HUES48 (cell line): ENCODE results near the gene VIPR1.

Source experiments
- H3K27ac ChIP-seq: one replicate; pipeline ENCODE4 v1.7.0; 2013; ENCODE audit warnings: low read depth, low read length, inconsistent platforms
- H3K27me3 ChIP-seq: 2 replicates; pipeline ENCODE4 v1.6.1; 2013; ENCODE audit warnings: mild to moderate bottlenecking, low read length; ENCODE audit not compliant: control insufficient read depth, insufficient read depth
- H3K36me3 ChIP-seq: 2 replicates; pipeline ENCODE4 v1.6.1; 2013; ENCODE audit warnings: low read length; ENCODE audit not compliant: control insufficient read depth, insufficient read depth
- H3K4me1 ChIP-seq: 2 replicates; pipeline ENCODE4 v1.6.1; 2013; ENCODE audit warnings: mild to moderate bottlenecking, low read length; ENCODE audit not compliant: control insufficient read depth, insufficient read depth
- H3K4me3 ChIP-seq: 2 replicates; pipeline ENCODE4 v1.5.1; 2013; ENCODE audit warnings: mild to moderate bottlenecking, low read depth, low read length
- H3K9ac ChIP-seq: 2 replicates; pipeline ENCODE4 v1.6.1; 2013; ENCODE audit warnings: mild to moderate bottlenecking, low read depth, low read length, moderate library complexity
- H3K9me3 ChIP-seq: 2 replicates; pipeline ENCODE4 v1.6.1; 2013; ENCODE audit warnings: low read length; ENCODE audit not compliant: control insufficient read depth, insufficient read depth

The VIPR1 gene

GRCh38 chr3:42495393-42495792 is 7.0 kb upstream of the VIPR1 start:
- Histone ChIP-seq H3K36me3 (no peaks in the 10 kb centered on the region), H3K9me3 (no peaks in the 10 kb centered on the region), H3K4me1 (peaks cover 22% of the 10 kb centered on the region), H3K9ac (no peak overlapping the region), H3K4me3 (no peak overlapping the region), H3K27me3 (peaks cover 26% of the 10 kb centered on the region), H3K27ac (no peak overlapping the region)

DNA sequence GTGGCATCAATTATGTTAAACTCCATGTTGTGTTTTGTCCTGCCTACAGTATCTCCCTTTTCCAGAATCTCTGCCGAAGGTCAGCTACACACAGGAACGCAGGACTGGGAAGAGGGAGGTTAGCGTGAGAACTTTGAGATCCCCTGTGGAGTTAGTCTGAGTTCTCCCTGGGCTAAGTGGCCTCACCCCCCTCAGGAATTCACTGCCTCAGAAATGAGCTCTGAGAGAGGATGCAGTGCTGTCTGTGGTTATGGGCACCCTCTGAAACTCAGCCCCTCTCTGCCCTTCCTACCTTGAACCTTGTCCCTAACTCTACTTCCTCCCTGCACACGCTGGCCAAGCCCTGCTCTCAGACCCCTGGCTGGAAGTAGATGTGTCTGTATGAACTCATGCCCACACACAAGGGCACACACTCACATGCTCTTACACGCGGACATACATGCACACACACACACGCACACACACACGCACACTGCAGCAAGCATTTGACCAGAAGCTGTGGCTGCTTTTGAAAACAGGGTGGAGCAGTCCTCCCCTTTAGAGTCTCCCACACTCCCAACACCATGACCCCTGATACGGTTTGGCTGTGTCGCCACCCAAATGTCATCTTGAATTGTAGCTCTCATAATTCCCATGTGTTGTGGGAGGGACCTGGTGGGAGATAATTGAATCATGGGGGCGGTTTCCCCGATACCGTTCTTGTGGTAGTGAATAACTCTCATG is 5.3 kb upstream of the VIPR1 start:
- H3K4me3 ChIP-seq: peak overlapping the region; percentile 25; the same call in 1 of the 2 replicates
- H3K36me3 ChIP-seq: no peaks in the 10 kb centered on the region
- peaks cover 44% of the 10 kb centered on the region for H3K27me3 ChIP-seq
- no peak overlapping the region; the same call in 1 of the 2 replicates for H3K9ac ChIP-seq
- peak overlapping the region; percentile 70 for H3K27ac ChIP-seq
- H3K4me1 ChIP-seq: peaks cover 15% of the 10 kb centered on the region
- H3K9me3 ChIP-seq: no peaks in the 10 kb centered on the region

GRCh38 chr3:42498034-42498433 is 4.4 kb upstream of the VIPR1 start:
- Histone ChIP-seq H3K9me3 (no peaks in the 10 kb centered on the region), H3K27me3 (peaks cover 47% of the 10 kb centered on the region), H3K36me3 (no peaks in the 10 kb centered on the region), H3K9ac (no peak overlapping the region), H3K4me3 (no peak overlapping the region), H3K4me1 (peaks cover 15% of the 10 kb centered on the region), H3K27ac (no peak overlapping the region)

DNA sequence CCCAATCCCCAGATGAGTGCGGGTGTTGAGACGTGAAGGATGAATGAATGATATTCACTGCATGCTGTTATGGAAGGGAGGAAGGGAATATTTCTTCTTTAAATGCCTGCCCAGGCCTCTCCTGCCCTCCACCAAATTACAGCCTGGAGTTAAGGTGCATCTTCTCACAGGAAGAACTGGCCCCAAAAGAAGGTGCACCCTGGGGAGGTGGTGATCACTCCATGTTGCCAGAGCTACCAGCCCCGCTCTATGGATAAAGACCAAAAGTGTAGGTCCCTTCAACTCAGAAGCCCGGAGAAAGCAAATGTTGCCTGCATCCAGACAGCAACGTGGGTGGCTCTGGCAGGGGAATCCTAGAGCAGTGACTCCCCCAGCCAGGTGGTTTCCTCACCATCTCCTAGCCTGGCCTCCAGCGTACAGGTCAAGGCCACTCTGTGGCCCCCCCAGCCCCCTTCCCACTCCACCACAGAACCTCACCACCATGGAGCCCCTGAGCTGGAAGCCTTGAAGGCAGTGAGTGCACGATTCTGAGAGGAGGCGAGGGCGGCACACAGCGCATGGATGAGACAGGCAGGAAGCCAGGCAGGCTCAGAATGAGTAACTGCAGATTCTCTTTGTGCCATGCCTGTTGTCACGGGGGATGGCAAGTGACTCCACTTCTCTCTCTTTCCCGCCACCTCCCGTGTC is 3.5 kb upstream of the VIPR1 start:
- Histone ChIP-seq H3K4me3 (no peak overlapping the region), H3K9ac (no peak overlapping the region), H3K36me3 (no peaks in the 10 kb centered on the region), H3K9me3 (no peaks in the 10 kb centered on the region), H3K4me1 (peaks cover 15% of the 10 kb centered on the region), H3K27me3 (peaks cover 55% of the 10 kb centered on the region), H3K27ac (no peak overlapping the region)

- H3K4me1 ChIP-seq: peaks cover 15% of the 10 kb centered on the region
- no peak overlapping the region for H3K4me3 ChIP-seq
- H3K36me3 ChIP-seq: no peaks in the 10 kb centered on the region
- no peak overlapping the region for H3K9ac ChIP-seq
- H3K27me3 ChIP-seq: peaks cover 55% of the 10 kb centered on the region
- no peaks in the 10 kb centered on the region for H3K9me3 ChIP-seq
- H3K27ac ChIP-seq: no peak overlapping the region
Measured at GRCh38 chr3:42499478-42499871, 3.0 kb upstream of the VIPR1 start.

GRCh38 chr3:42500091-42500490 is 2.4 kb upstream of the VIPR1 start:
- Histone ChIP-seq H3K9me3 (no peaks in the 10 kb centered on the region), H3K27ac (no peak overlapping the region), H3K4me3 (no peak overlapping the region), H3K36me3 (no peaks in the 10 kb centered on the region), H3K4me1 (peaks cover 15% of the 10 kb centered on the region), H3K9ac (no peak overlapping the region), H3K27me3 (peaks cover 55% of the 10 kb centered on the region)

DNA sequence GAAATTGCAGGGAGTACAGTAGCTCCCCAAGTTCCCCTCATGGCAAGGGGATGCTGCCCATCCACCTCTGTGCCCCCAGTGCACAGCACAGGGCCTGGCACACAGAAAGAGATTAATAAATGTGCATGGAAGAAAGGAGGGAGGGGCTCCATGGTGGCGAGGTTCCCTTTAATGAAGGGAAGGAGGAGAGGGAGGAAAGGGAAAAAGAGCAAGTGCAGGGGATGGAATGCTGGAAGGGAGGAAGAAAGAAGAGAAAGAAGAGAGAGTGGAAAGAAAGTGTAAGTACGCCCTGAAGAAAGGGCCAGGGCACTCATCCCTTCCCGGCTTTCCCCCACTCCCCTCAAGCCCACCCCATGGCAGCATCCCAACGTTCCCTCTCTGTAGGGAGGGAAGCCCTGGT is 1.5 kb upstream of the VIPR1 start:
- no peak overlapping the region for H3K27ac ChIP-seq
- no peak overlapping the region for H3K9ac ChIP-seq
- peaks cover 55% of the 10 kb centered on the region for H3K27me3 ChIP-seq
- H3K36me3 ChIP-seq: no peaks in the 10 kb centered on the region
- no peaks in the 10 kb centered on the region for H3K9me3 ChIP-seq
- peak overlapping the region; percentile 83 for H3K4me3 ChIP-seq
- peaks cover 15% of the 10 kb centered on the region for H3K4me1 ChIP-seq

GRCh38 chr3:42501321-42501680 is 1.1 kb upstream of the VIPR1 start:
- peak overlapping the region; percentile 83 for H3K4me3 ChIP-seq
- no peak overlapping the region for H3K9ac ChIP-seq
- peaks cover 12% of the 10 kb centered on the region for H3K4me1 ChIP-seq
- H3K36me3 ChIP-seq: no peaks in the 10 kb centered on the region
- H3K27ac ChIP-seq: no peak overlapping the region
- peaks cover 55% of the 10 kb centered on the region for H3K27me3 ChIP-seq
- no peaks in the 10 kb centered on the region for H3K9me3 ChIP-seq

DNA sequence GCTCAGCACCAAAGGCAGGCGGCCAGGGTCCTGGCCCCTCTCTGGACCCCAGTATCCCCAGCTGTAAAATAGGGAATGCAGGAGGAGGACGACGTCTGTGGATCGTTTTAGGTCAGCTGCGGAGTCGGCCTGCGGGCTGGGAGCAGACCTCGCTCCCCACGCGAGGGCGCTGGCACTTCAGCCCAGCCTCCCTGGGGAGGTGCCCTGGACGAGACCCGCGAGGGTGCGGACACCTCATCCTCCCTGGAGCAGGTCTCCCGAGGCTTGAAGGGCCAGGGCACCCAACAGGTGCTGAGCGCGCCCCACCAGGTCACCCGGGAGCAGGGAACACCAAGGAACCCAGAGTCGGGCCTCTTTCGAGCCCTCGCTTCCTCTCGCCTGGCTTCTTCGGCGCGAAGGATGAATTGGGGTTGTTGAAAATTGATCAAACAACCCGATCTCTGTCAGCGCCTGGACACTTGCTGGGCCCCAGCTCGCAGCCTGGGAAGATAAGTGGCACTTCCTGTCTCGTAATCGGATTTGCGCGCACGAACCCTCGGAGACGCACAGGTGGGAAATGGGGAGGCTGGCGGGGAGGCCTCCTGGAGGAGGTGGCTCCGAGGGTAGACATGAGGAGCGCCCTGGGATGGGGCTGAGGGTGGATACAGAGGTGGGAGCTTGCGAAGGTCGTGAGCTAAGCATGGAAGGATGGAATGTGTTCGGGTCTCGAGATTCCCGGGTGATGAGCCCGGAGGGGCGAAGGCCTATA is 588 bp upstream of the VIPR1 start:
- Histone ChIP-seq H3K36me3 (no peaks in the 10 kb centered on the region), H3K4me3 (peak overlapping the region; percentile 83), H3K27ac (no peak overlapping the region), H3K9ac (no peak overlapping the region), H3K9me3 (no peaks in the 10 kb centered on the region), H3K27me3 (peaks cover 55% of the 10 kb centered on the region), H3K4me1 (peaks cover 8% of the 10 kb centered on the region)

DNA sequence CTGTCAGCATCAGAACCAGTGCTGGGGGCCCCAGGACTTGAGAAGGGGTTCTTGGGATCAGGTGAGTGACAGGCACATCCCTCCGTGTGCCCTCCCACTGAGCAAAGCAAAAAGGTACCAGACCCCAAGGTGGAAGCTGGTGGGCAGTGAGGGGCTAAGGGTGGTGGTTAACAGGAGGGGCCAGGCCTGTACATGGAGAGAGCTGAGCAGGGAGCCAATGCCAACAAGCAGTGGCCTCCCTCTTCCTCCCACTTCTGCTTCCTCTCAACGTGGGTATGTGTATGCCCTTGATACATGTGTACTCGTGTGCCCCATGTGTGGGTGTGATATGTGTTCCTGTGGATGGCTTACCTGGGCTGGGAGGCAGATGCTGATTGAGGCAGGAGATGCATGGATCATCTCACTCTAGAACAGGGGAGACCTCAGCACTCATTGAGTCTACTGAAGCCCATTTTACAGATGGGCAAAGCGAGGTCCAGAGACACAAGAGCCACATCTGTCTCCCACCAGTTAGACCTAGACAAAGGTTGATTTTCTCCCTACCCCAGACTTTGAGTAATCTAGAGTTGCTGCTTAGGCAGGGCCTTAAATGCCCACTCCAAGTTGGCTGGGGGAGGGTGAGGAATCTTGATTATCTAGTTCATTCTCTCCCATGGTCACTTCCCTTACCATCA is 945 bp downstream of the VIPR1 start:
- Histone ChIP-seq H3K36me3 (no peaks in the 10 kb centered on the region), H3K9ac (no peak overlapping the region), H3K4me3 (peak overlapping the region; percentile 83), H3K9me3 (no peaks in the 10 kb centered on the region), H3K27me3 (peaks cover 49% of the 10 kb centered on the region), H3K27ac (no peak overlapping the region), H3K4me1 (peaks cover 10% of the 10 kb centered on the region)
